ENCODE results near the gene SELENOK.

The SELENOK gene

DNA sequence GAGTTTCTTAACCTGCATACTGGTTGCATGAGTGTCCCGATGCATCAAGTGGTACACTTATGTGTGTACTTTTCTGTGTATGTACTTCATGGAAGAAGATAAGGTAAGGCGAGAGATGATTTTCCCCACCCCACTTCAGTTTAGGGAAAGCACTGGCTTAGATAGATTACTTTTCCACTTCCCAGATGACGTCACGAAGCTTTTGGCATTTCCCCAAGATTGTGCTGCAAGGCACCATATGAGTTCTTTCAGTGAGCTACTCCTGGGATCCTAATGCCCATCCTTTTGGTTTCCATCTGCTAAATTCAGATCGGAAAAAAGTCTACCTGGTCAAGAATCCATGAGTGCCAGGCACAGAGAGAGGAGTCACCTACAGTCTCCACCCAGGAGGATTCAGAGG, 40.8 kb downstream of the SELENOK start:
- no peak overlapping the region for H3K9ac ChIP-seq (ENCODE audit: low read length)
- H3K36me3 ChIP-seq (ENCODE audit: control insufficient read depth, insufficient read depth, low read length, severe bottlenecking): no peaks in the 10 kb centered on the region
- H3K9me3 ChIP-seq (ENCODE audit: control insufficient read depth, low read length): no peaks in the 10 kb centered on the region
- H3K27me3 ChIP-seq (replicated peaks; ENCODE audit: control insufficient read depth, insufficient read depth, low read length): peaks cover 8% of the 10 kb centered on the region
- H3K4me3 ChIP-seq (ENCODE audit: low read length): no peak overlapping the region
- H3K4me1 ChIP-seq (ENCODE audit: control insufficient read depth, insufficient read depth, low read length): no peaks in the 10 kb centered on the region
- peak; percentile 29 for DNase-seq (ENCODE audit: low read depth)

DNA sequence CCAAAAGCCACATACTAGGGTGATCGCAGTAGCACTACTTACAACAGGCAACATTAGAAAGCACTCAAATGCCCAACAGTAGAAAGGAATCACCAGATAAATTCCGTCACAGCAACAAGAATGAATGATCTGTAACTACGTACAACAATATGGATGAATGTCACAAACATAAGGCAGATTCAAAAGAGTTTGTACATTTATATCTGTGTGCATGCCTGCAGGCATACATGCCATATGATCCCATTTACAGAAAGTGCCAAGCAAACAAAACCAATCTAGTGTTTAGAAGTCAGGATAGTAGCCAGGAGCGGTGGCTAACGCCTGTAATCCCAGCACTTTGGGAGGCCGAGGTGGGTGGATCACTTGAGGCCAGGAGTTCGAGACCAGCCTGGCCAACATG, 41.7 kb downstream of the SELENOK start:
- Histone ChIP-seq H3K27me3 (replicated peaks; ENCODE audit: control insufficient read depth, insufficient read depth, low read length) (peaks cover 8% of the 10 kb centered on the region), H3K4me3 (ENCODE audit: low read length) (no peak overlapping the region), H3K36me3 (ENCODE audit: control insufficient read depth, insufficient read depth, low read length, severe bottlenecking) (no peaks in the 10 kb centered on the region), H3K9me3 (ENCODE audit: control insufficient read depth, low read length) (no peaks in the 10 kb centered on the region), H3K4me1 (ENCODE audit: control insufficient read depth, insufficient read depth, low read length) (no peaks in the 10 kb centered on the region), H3K9ac (ENCODE audit: low read length) (no peak overlapping the region)
- no peak for DNase-seq (ENCODE audit: low read depth)

GRCh38 chr3:53846851-53847155, 44.9 kb downstream of the SELENOK start:
- Histone ChIP-seq H3K4me1 (ENCODE audit: control insufficient read depth, insufficient read depth, low read length) (peaks cover 5% of the 10 kb centered on the region), H3K36me3 (ENCODE audit: control insufficient read depth, insufficient read depth, low read length, severe bottlenecking) (no peaks in the 10 kb centered on the region), H3K27me3 (replicated peaks; ENCODE audit: control insufficient read depth, insufficient read depth, low read length) (peaks cover 8% of the 10 kb centered on the region), H3K4me3 (ENCODE audit: low read length) (peak overlapping the region; percentile 82), H3K9ac (ENCODE audit: low read length) (no peak overlapping the region), H3K9me3 (ENCODE audit: control insufficient read depth, low read length) (no peaks in the 10 kb centered on the region)
- DNase-seq (ENCODE audit: low read depth): no peak

GRCh38 chr3:53846134-53846850, 45.4 kb downstream of the SELENOK start, which contains the start of the genes CHDH and IL17RB:
TSS of gene CHDH (minus strand) at chr3:53846419. CDS start at chr3:53824008, 22,411 bp downstream.
TSS of gene IL17RB (plus strand) at chr3:53846568. CDS start at chr3:53846589, 21 bp downstream.
- peak; percentile 56 for DNase-seq (ENCODE audit: low read depth)
- Histone ChIP-seq H3K9ac (ENCODE audit: low read length) (peak within 1 kb of the TSS; percentile 69), H3K4me3 (ENCODE audit: low read length) (peak within 1 kb of the TSS; percentile 82), H3K9me3 (ENCODE audit: control insufficient read depth, low read length) (no peaks in the 10 kb centered on the region), H3K4me1 (ENCODE audit: control insufficient read depth, insufficient read depth, low read length) (peaks cover 5% of the 10 kb centered on the region), H3K27me3 (replicated peaks; ENCODE audit: control insufficient read depth, insufficient read depth, low read length) (peaks cover 8% of the 10 kb centered on the region), H3K36me3 (ENCODE audit: control insufficient read depth, insufficient read depth, low read length, severe bottlenecking) (no peaks in the 10 kb centered on the region)

GRCh38 chr3:53845881-53846133, 45.9 kb downstream of the SELENOK start:
- no peaks in the 10 kb centered on the region for H3K9me3 ChIP-seq (ENCODE audit: control insufficient read depth, low read length)
- H3K4me1 ChIP-seq (ENCODE audit: control insufficient read depth, insufficient read depth, low read length): peaks cover 5% of the 10 kb centered on the region
- peaks cover 8% of the 10 kb centered on the region for H3K27me3 ChIP-seq (replicated peaks; ENCODE audit: control insufficient read depth, insufficient read depth, low read length)
- H3K4me3 ChIP-seq (ENCODE audit: low read length): peak overlapping the region; percentile 82
- H3K9ac ChIP-seq (ENCODE audit: low read length): peak overlapping the region; percentile 69
- H3K36me3 ChIP-seq (ENCODE audit: control insufficient read depth, insufficient read depth, low read length, severe bottlenecking): no peaks in the 10 kb centered on the region
- no peak for DNase-seq (ENCODE audit: low read depth)

DNA sequence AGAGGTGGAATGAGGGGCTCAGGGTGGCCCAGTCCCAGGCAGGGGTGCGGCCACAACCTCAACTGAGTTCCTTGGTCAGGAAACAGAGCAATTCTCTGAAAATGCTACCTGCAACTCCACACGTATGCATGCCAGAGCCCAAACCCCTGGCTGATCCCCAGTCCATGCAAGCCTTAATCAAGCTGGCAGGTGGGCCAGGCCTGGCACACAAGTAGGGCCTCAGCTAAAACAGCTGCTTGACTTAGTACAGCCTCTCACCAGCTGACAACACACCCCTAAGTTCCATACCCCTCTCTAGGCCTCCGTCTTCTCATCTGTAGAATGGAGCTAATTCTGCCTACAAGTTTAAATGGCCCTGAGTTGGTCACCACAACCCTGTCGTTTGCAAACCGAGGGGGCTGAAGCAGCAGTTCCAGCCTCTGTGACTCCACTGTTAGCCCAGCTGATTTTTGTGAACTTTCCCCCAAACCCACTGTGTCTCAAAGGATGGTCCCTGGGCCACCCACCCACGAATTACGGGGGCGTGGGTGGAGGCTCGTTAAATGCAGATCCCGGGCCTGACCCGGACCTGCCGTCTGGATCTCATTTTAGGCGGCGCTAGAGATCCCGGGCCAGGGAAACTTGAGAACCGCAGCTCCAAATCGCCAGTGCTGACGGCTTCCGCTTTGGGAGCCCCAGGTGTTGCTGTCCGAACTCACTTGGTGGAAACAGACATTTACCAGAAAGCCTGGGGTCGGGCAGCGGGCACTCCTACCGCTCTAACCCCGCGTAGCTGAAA, 46.4 kb downstream of the SELENOK start:
- no peaks in the 10 kb centered on the region for H3K9me3 ChIP-seq (ENCODE audit: control insufficient read depth, low read length)
- H3K36me3 ChIP-seq (ENCODE audit: control insufficient read depth, insufficient read depth, low read length, severe bottlenecking): no peaks in the 10 kb centered on the region
- peaks cover 5% of the 10 kb centered on the region for H3K4me1 ChIP-seq (ENCODE audit: control insufficient read depth, insufficient read depth, low read length)
- peak overlapping the region; percentile 69 for H3K9ac ChIP-seq (ENCODE audit: low read length)
- peak; percentile 82 for DNase-seq (ENCODE audit: low read depth)
- peak overlapping the region; percentile 82 for H3K4me3 ChIP-seq (ENCODE audit: low read length)
- H3K27me3 ChIP-seq (replicated peaks; ENCODE audit: control insufficient read depth, insufficient read depth, low read length): peaks cover 8% of the 10 kb centered on the region

DNA sequence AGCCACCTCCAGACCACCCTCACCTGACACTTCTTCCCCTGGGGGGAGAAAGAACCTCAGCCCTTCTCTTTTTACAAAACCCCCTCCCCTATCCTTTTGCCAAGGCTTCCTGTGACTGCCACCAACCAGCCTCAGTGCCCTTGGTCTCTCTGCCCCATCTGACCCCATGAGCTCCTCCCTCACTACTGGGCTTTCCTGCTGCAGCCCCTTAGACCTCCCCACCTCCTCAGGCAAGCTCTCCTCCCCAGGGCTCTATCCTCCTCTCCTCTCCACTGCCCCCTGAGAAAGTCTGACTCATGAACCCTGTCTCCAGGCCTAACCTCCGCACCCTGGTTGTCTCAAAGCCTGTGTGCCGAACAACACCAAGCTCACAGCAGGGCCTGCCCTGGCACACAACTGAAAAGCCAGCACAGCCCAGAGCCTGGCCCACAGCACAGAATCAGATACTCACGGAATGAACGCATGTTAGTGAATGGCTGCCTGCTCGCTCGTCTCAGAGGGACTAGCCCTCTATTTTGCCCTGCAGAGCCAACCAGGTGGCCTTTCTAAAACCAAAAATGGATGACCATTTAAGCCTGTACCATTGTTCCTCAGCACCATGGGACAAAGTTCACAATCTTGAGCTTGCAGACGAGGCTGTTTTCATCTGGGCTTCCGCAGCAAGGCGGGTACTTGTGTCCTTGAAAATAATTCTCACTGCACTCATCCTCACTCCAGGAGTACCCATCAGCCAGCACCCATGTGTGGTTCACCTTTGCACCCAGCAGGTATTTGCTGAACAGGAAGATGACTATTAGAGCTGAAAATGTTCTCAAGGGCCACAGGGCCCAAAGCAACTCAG, 47.2 kb downstream of the SELENOK start:
- Histone ChIP-seq H3K36me3 (ENCODE audit: control insufficient read depth, insufficient read depth, low read length, severe bottlenecking) (no peaks in the 10 kb centered on the region), H3K4me1 (ENCODE audit: control insufficient read depth, insufficient read depth, low read length) (peaks cover 5% of the 10 kb centered on the region), H3K9ac (ENCODE audit: low read length) (no peak overlapping the region), H3K9me3 (ENCODE audit: control insufficient read depth, low read length) (no peaks in the 10 kb centered on the region), H3K4me3 (ENCODE audit: low read length) (no peak overlapping the region), H3K27me3 (replicated peaks; ENCODE audit: control insufficient read depth, insufficient read depth, low read length) (peaks cover 8% of the 10 kb centered on the region)
- no peak for DNase-seq (ENCODE audit: low read depth)

DNA sequence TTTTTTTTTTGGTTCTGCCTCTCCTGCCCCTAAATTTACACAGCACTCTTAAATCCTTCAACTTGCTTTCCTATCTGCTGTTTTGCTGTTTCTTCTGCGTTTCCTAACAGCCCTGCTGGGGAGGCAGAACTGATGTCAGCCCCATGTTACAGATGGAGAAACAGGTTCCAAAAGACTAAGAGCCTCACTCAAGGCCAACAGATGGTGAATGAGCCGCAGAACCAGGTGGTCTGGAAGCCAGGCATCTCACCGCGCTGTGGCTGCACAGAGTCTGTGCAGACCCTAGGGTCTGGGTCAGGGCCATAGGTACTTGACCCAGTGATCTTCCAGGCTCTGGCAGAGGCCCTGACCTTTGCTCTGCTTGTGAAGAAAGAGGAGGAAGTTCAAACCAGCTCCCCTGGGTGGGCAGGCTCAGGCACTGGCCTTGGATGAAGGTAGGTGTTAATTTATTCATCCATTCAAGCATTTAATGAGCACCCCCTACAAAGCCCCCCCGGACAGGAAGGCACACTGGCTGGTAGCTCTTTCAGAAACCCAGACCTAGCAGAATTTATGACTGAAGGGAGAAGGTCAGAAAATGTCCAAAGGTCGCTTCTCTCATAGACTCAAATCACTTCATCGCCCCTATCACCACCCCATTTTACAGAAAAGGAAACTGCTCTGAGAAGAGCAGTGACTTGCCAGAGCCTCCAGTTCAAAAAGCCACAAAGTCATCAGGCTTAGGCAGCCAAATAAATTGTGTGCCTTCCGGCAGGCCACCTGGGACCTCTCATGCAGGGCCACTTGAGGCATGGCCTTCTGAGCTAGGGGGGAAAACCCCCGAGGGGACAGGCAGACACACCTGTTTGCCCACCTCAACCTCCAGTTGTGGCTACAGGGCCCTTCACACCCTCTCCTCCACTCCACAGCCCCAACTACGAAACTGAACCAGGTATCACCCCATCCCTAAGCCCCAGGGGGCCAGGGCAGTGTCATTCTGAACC, 48.2 kb downstream of the SELENOK start:
- H3K4me1 ChIP-seq (ENCODE audit: control insufficient read depth, insufficient read depth, low read length): peaks cover 5% of the 10 kb centered on the region
- DNase-seq (ENCODE audit: low read depth): no peak
- H3K27me3 ChIP-seq (replicated peaks; ENCODE audit: control insufficient read depth, insufficient read depth, low read length): peaks cover 8% of the 10 kb centered on the region
- no peak overlapping the region for H3K9ac ChIP-seq (ENCODE audit: low read length)
- no peak overlapping the region for H3K4me3 ChIP-seq (ENCODE audit: low read length)
- no peaks in the 10 kb centered on the region for H3K9me3 ChIP-seq (ENCODE audit: control insufficient read depth, low read length)
- H3K36me3 ChIP-seq (ENCODE audit: control insufficient read depth, insufficient read depth, low read length, severe bottlenecking): no peaks in the 10 kb centered on the region

GRCh38 chr3:53842436-53843194, 49.0 kb downstream of the SELENOK start:
- no peak for DNase-seq (ENCODE audit: low read depth)
- peaks cover 5% of the 10 kb centered on the region for H3K4me1 ChIP-seq (ENCODE audit: control insufficient read depth, insufficient read depth, low read length)
- H3K4me3 ChIP-seq (ENCODE audit: low read length): no peak overlapping the region
- peaks cover 8% of the 10 kb centered on the region for H3K27me3 ChIP-seq (replicated peaks; ENCODE audit: control insufficient read depth, insufficient read depth, low read length)
- no peaks in the 10 kb centered on the region for H3K36me3 ChIP-seq (ENCODE audit: control insufficient read depth, insufficient read depth, low read length, severe bottlenecking)
- H3K9ac ChIP-seq (ENCODE audit: low read length): no peak overlapping the region
- H3K9me3 ChIP-seq (ENCODE audit: control insufficient read depth, low read length): no peaks in the 10 kb centered on the region

GRCh38 chr3:53841296-53841695, 50.4 kb downstream of the SELENOK start:
- no peak for DNase-seq (ENCODE audit: low read depth)
- Histone ChIP-seq H3K36me3 (ENCODE audit: control insufficient read depth, insufficient read depth, low read length, severe bottlenecking) (no peaks in the 10 kb centered on the region), H3K9me3 (ENCODE audit: control insufficient read depth, low read length) (no peaks in the 10 kb centered on the region), H3K27me3 (replicated peaks; ENCODE audit: control insufficient read depth, insufficient read depth, low read length) (no peaks in the 10 kb centered on the region), H3K4me1 (ENCODE audit: control insufficient read depth, insufficient read depth, low read length) (peaks cover 5% of the 10 kb centered on the region), H3K9ac (ENCODE audit: low read length) (no peak overlapping the region), H3K4me3 (ENCODE audit: low read length) (no peak overlapping the region)

Measured in adipocyte (in vitro differentiated cells).